GM12878 (cell line): ENCODE measurements around the gene NODAL. TPM values are rescaled to one million over a fixed set of nuclear protein-coding genes. Genes with fewer than 3 reads are reported as not detected.

Experiments used
- ATAC-seq: fragments of 200-7000 bp; cut with Tn5 transposase; 3 replicates; pipeline ENCODE4 v1.9.1; 2020; ENCODE audit warnings: mild to moderate bottlenecking, moderate library complexity
- BruUV-seq: library from RNA; stranded (reverse); fragments of 400-500 nt; replicated peaks from 2 replicates; lab custom pipeline; 2021; lab: Mats Ljungman, UMichigan
- CTCF ChIA-PET: fragments of 300-600 bp; sonication (Branson Sonifier 250); formaldehyde crosslinking; extraction: SDS; loops from one replicate; lab custom pipeline; 2021; ENCODE audit warnings: inconsistent platforms; lab: Yijun Ruan, JAX
- POLR2A ChIA-PET: fragments of 350-600 bp; formaldehyde crosslinking; extraction: SDS; loops from one replicate; lab custom pipeline; 2021; ENCODE audit warnings: inconsistent platforms; lab: Charles Lee
- RAD21 ChIA-PET: fragments of 300-600 bp; sonication (Branson Sonifier 250); formaldehyde crosslinking; loops from one replicate; lab custom pipeline; 2023; ENCODE audit warnings: antibody characterized with exemption; ENCODE audit not compliant: unreplicated experiment; lab: Charles Lee
- SMC1A ChIA-PET: fragments of 300-600 bp; sonication (Branson Sonifier 250); formaldehyde crosslinking; loops from one replicate; lab custom pipeline; 2023; ENCODE audit not compliant: unreplicated experiment, uncharacterized antibody; lab: Charles Lee
- DNase-seq: peaks from one replicate; pipeline ENCODE4 v3.0.0-alpha.2; 2011; ENCODE audit warnings: low read depth, low spot score
- FAIRE-seq: peaks from 3 replicates; lab custom pipeline; 2011; peaks lifted over from hg19 to GRCh38; lab: Jason Lieb, UNC
- H2AFZ ChIP-seq: 2 replicates; pipeline ENCODE4 v1.6.0; 2011; ENCODE audit warnings: low read depth, low read length, control low read depth; ENCODE audit not compliant: control insufficient read depth
- H3K27ac ChIP-seq: 2 replicates; pipeline ENCODE4 v1.5.1; 2011; ENCODE audit warnings: control low read depth; ENCODE audit not compliant: control insufficient read depth, insufficient read depth
- H3K27me3 ChIP-seq, 2 experiments: replicated peaks in 1 of 2; 2 replicates each; pipeline versions ENCODE4 v1.6.0 to v1.6.1; 2011; ENCODE audit warnings: low read length in 1 of 2; ENCODE audit not compliant: control insufficient read depth in 2 of 2, insufficient read depth in 2 of 2
- H3K36me3 ChIP-seq, 2 experiments: 2 replicates each; pipeline ENCODE4 v1.5.1; 2011; ENCODE audit warnings: low read length in 1 of 2; ENCODE audit not compliant: control insufficient read depth in 2 of 2, insufficient read depth in 2 of 2
- H3K4me1 ChIP-seq: 2 replicates; pipeline ENCODE4 v1.6.1; 2011; ENCODE audit warnings: mild to moderate bottlenecking, low read length, moderate library complexity, mixed read lengths; ENCODE audit not compliant: control insufficient read depth, insufficient read depth
- H3K4me2 ChIP-seq: 2 replicates; pipeline ENCODE4 v1.6.0; 2011; ENCODE audit warnings: control low read depth; ENCODE audit not compliant: control insufficient read depth, insufficient read depth
- H3K4me3 ChIP-seq: fragments of 200-600 bp; sonication (generic); 2 replicates; pipeline ENCODE4 v1.5.1; 2016
- H3K79me2 ChIP-seq: 2 replicates; pipeline ENCODE4 v1.6.0; 2011; ENCODE audit warnings: low read length; ENCODE audit not compliant: control insufficient read depth, insufficient read depth
- H3K9ac ChIP-seq: 2 replicates; pipeline ENCODE4 v1.8.0; 2011; ENCODE audit warnings: low read length, control low read depth, mixed read lengths; ENCODE audit not compliant: control insufficient read depth, insufficient read depth
- H3K9me3 ChIP-seq: replicated peaks from 3 replicates; pipeline ENCODE4 v1.5.1; 2011; ENCODE audit warnings: mild to moderate bottlenecking, low read length; ENCODE audit not compliant: control insufficient read depth, insufficient read depth
- H4K20me1 ChIP-seq: 2 replicates; pipeline ENCODE4 v1.6.0; 2011; ENCODE audit not compliant: control insufficient read depth, insufficient read depth
- HSF1 ChIP-seq: fragments of 150-350 bp; IDR thresholded peaks from 2 replicates; pipeline ENCODE4 v1.6.1; 2014; ENCODE audit warnings: mild to moderate bottlenecking, low read depth, low read length
- IRF4 ChIP-seq: IDR thresholded peaks from 2 replicates; pipeline ENCODE4 v1.6.1; 2011; ENCODE audit warnings: low read depth, low read length
- RB1 ChIP-seq: fragments of 450-650 bp; formaldehyde crosslinking; IDR thresholded peaks from 2 replicates; pipeline ENCODE4 v1.6.1; 2017; ENCODE audit warnings: mild to moderate bottlenecking, borderline replicate concordance
- RBBP5 ChIP-seq: fragments of 200-600 bp; sonication (generic); conservative IDR thresholded peaks from 2 replicates; pipeline ENCODE4 v1.6.1; 2016
- TCF7 ChIP-seq: IDR thresholded peaks from 2 replicates; pipeline ENCODE4 v1.6.1; 2014; ENCODE audit warnings: antibody characterized with exemption, borderline replicate concordance
- WGBS: methylation state at CpG from one replicate; pipeline ENCODE4 v1.1.6; 2016; ENCODE audit warnings: low lambda C conversion rate; ENCODE audit not compliant: insufficient replicate concordance, insufficient coverage; ENCODE audit errors: missing lambda C conversion rate; 5-methylcytosine and 5-hydroxymethylcytosine counted together
- in situ Hi-C: fragments of 300-500 bp; cut with MboI; formaldehyde crosslinking; loops from 9 replicates; pipeline ENCODE4 v1.14.3; 2018; ENCODE audit warnings: mixed read lengths
- intact Hi-C: fragments of 100-400 bp; cut with micrococcal nuclease; formaldehyde crosslinking; loops from one replicate; pipeline ENCODE4 v1.14.2; 2022; ENCODE audit not compliant: unreplicated experiment
- polyA plus RNA-seq, 11 experiments: library from polyadenylated mRNA; depleted of rRNA in 4 of 11; unstranded in 6 of 11; stranded (reverse) in 5 of 11; fragments of >200 nt; fragmentation: Nextera tagmentation in 4 of 11; fragmentation: Illumina TruSeq in 1 of 11; extraction: Ambion mirVana in 4 of 11; extraction: Trizol in 1 of 11; gene quantifications; 1 replicate in 1 of 11; 2 replicates in 10 of 11; pipeline versions ENCODE4 v1.2.1 to v1.2.3, GENCODE V29; 2011 to 2016; ENCODE audit warnings: inconsistent platforms in 2 of 11, missing spikeins in 2 of 11, low read depth in 1 of 11
- total RNA-seq, 4 experiments: library from RNA; depleted of rRNA in 3 of 4; stranded (reverse); fragments of >200 nt in 3 of 4; fragmentation: Illumina TruSeq in 1 of 4; extraction: Trizol in 1 of 4; gene quantifications; 2 replicates each; pipeline versions ENCODE4 v1.2.1 to v1.2.3, GENCODE V29; 2013 to 2021
- TF ChIP-seq, protein P1 (sequence below): fragments of 150-350 bp; IDR thresholded peaks from 2 replicates; pipeline ENCODE4 v1.6.1; 2016; ENCODE audit warnings: low read depth, low read length

The NODAL gene
- total and polyA plus RNA-seq, 10 of the 15 experiments (the other 5 are each of a cell fraction or from before 2014, with no cell fraction given) = not detected

DNA sequence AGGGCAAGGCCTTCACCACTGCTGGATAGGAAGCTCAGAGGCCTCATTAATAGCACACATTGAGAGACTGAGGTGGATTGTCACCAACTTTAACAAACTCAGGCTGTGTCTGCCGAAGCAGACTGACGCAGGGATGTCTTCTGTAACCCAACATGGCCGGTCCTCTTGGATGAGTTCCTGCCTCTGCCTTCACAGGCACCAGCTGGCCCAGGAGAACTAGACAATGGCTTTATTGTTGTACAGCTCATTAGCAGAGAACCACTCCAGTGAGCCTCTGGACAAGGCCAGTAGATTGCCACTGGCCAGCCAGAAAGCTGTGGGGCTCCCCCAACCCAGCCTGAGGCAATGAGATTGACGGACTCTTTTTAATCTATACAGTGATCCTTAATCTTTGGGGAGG lies 9.4 kb downstream of the NODAL start:
- no peaks in the 10 kb centered on the region for H3K79me2 ChIP-seq
- no peaks in the 10 kb centered on the region for H3K4me1 ChIP-seq
- no peak for FAIRE-seq
- ChIA-PET POLR2A (interaction anchor here (1.2 kb wide), 1 partner anchor 27 kb away, joined by 3 read pairs; no protein-coding TSS in a partner anchor), RAD21 (interaction anchor here (1.3 kb wide), 1 partner anchor 28 kb away, joined by 3 read pairs; the partner anchor contains the start of gene EIF4EBP2)
- in situ Hi-C loops = no loop called here
- H3K27me3 ChIP-seq = no peaks in the 10 kb centered on the region; a peak in 1 of 4 replicates
- H3K27ac ChIP-seq = no peak overlapping the region
- no peak for DNase-seq
- TF ChIP-seq TCF7 (no peak), HSF1 (no peak), RB1 (no peak), IRF4 (no peak), RBBP5 (no peak)
- TF ChIP-seq, protein P1, sequence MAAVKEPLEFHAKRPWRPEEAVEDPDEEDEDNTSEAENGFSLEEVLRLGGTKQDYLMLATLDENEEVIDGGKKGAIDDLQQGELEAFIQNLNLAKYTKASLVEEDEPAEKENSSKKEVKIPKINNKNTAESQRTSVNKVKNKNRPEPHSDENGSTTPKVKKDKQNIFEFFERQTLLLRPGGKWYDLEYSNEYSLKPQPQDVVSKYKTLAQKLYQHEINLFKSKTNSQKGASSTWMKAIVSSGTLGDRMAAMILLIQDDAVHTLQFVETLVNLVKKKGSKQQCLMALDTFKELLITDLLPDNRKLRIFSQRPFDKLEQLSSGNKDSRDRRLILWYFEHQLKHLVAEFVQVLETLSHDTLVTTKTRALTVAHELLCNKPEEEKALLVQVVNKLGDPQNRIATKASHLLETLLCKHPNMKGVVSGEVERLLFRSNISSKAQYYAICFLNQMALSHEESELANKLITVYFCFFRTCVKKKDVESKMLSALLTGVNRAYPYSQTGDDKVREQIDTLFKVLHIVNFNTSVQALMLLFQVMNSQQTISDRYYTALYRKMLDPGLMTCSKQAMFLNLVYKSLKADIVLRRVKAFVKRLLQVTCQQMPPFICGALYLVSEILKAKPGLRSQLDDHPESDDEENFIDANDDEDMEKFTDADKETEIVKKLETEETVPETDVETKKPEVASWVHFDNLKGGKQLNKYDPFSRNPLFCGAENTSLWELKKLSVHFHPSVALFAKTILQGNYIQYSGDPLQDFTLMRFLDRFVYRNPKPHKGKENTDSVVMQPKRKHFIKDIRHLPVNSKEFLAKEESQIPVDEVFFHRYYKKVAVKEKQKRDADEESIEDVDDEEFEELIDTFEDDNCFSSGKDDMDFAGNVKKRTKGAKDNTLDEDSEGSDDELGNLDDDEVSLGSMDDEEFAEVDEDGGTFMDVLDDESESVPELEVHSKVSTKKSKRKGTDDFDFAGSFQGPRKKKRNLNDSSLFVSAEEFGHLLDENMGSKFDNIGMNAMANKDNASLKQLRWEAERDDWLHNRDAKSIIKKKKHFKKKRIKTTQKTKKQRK = no peak
- TF ChIP-seq, all 136 proteins: peak for 0
- Histone ChIP-seq H3K9ac (no peak overlapping the region), H3K9me3 (no peaks in the 10 kb centered on the region), H2AFZ (no peak overlapping the region), H4K20me1 (no peaks in the 10 kb centered on the region), H3K4me3 (no peak overlapping the region), H3K36me3 (peaks cover 0 to 9% of the 10 kb centered on the region in 2 experiments; a peak in 3 of 4 replicates), H3K4me2 (no peak overlapping the region)
- no peak for ATAC-seq
- intact Hi-C loops = no loop called here
- no TSS peak for BruUV-seq
- ChIA-PET CTCF (interaction anchor here (1.8 kb wide), 1 partner anchor 112 kb away, joined by 7 read pairs; no protein-coding TSS in a partner anchor), SMC1A (interaction anchor here (1.1 to 1.5 kb wide), 4 partner anchors 23 to 39 kb away, joined by 3 to 4 read pairs (median 4); partner anchors contain the start of gene EIF4EBP2)
- 92% methylated on average over 4 of the region's 4 CpGs for WGBS
